H9 (cell line): ENCODE results near the gene ROM1. TPM values are rescaled to one million over a fixed set of nuclear protein-coding genes. Genes with fewer than 3 reads are reported as not detected.

Experiments
- DNase-seq: peaks from one replicate; pipeline ENCODE4 v3.0.0-alpha.2; 2017
- H2AFZ ChIP-seq: one replicate; pipeline ENCODE4 v1.6.1; 2013; ENCODE audit warnings: mild to moderate bottlenecking, low read length, control low read depth, moderate library complexity
- H2AK5ac ChIP-seq: 2 replicates; pipeline ENCODE4 v1.6.1; 2013; ENCODE audit warnings: low read length, control low read depth, mixed read lengths; ENCODE audit not compliant: insufficient read length
- H2BK120ac ChIP-seq: one replicate; pipeline ENCODE4 v1.6.1; 2013; ENCODE audit warnings: low read depth, mild to moderate bottlenecking, low read length, control low read depth, inconsistent platforms; ENCODE audit not compliant: poor library complexity, severe bottlenecking
- H2BK12ac ChIP-seq: 2 replicates; pipeline ENCODE4 v1.6.1; 2013; ENCODE audit warnings: low read length, control low read depth, mixed read lengths, low read depth; ENCODE audit not compliant: insufficient read length
- H2BK15ac ChIP-seq: 2 replicates; pipeline ENCODE4 v1.6.1; 2013; ENCODE audit warnings: low read depth, low read length, control low read depth
- H2BK20ac ChIP-seq: one replicate; pipeline ENCODE4 v1.6.1; 2013; ENCODE audit warnings: low read depth, mild to moderate bottlenecking, low read length, control low read depth, inconsistent platforms; ENCODE audit not compliant: poor library complexity, severe bottlenecking
- H2BK5ac ChIP-seq: 2 replicates; pipeline ENCODE4 v1.6.1; 2013; ENCODE audit warnings: low read length, control low read depth, mixed read lengths; ENCODE audit not compliant: insufficient read length
- H3K14ac ChIP-seq: 2 replicates; pipeline ENCODE4 v1.6.1; 2013; ENCODE audit warnings: low read length, control low read depth; ENCODE audit not compliant: insufficient read depth
- H3K18ac ChIP-seq: 2 replicates; pipeline ENCODE4 v1.6.1; 2013; ENCODE audit warnings: low read depth, mild to moderate bottlenecking, mixed read lengths, low read length, control low read depth; ENCODE audit not compliant: insufficient read length
- H3K23ac ChIP-seq: 2 replicates; pipeline ENCODE4 v1.6.1; 2013; ENCODE audit warnings: low read length, control low read depth, mixed read lengths, low read depth; ENCODE audit not compliant: insufficient read length
- H3K23me2 ChIP-seq: 2 replicates; pipeline ENCODE4 v1.6.1; 2013; ENCODE audit warnings: low read depth, mild to moderate bottlenecking, mixed read lengths, low read length, control low read depth; ENCODE audit not compliant: insufficient read length, poor library complexity, severe bottlenecking
- H3K27ac ChIP-seq: 2 replicates; pipeline ENCODE4 v1.5.1; 2013; ENCODE audit warnings: low read length, control low read depth, mixed read lengths, low read depth; ENCODE audit not compliant: insufficient read length
- H3K27me3 ChIP-seq: 2 replicates; pipeline ENCODE4 v1.6.1; 2013; ENCODE audit warnings: low read length, control low read depth, inconsistent platforms; ENCODE audit not compliant: insufficient read depth
- H3K4ac ChIP-seq: 2 replicates; pipeline ENCODE4 v1.6.1; 2013; ENCODE audit warnings: low read depth, mild to moderate bottlenecking, control low read depth, inconsistent platforms, low read length, moderate library complexity
- H3K4me1 ChIP-seq: 2 replicates; pipeline ENCODE4 v1.6.1; 2013; ENCODE audit warnings: low read length, control low read depth, inconsistent platforms; ENCODE audit not compliant: insufficient read depth
- H3K4me2 ChIP-seq: 2 replicates; pipeline ENCODE4 v1.6.1; 2013; ENCODE audit warnings: low read length, control low read depth, mixed read lengths; ENCODE audit not compliant: insufficient read length, insufficient read depth
- H3K56ac ChIP-seq: 2 replicates; pipeline ENCODE4 v1.6.1; 2013; ENCODE audit warnings: low read depth, mild to moderate bottlenecking, mixed read lengths, low read length, control low read depth; ENCODE audit not compliant: insufficient read length
- H3K79me1 ChIP-seq: 2 replicates; pipeline ENCODE4 v1.6.1; 2013; ENCODE audit warnings: low read depth, mild to moderate bottlenecking, moderate library complexity, low read length, control low read depth, inconsistent platforms; ENCODE audit not compliant: insufficient read depth, poor library complexity, severe bottlenecking
- H3K79me2 ChIP-seq: 2 replicates; pipeline ENCODE4 v1.6.1; 2013; ENCODE audit warnings: low read length, control low read depth, inconsistent platforms; ENCODE audit not compliant: insufficient read depth
- H3K9ac ChIP-seq: 2 replicates; pipeline ENCODE4 v1.6.1; 2013; ENCODE audit warnings: low read length, control low read depth, mixed read lengths; ENCODE audit not compliant: insufficient read length; ENCODE audit errors: extremely low read depth
- H3K9me3 ChIP-seq: one replicate; pipeline ENCODE4 v1.6.1; 2013; ENCODE audit warnings: low read depth, low read length, inconsistent platforms; ENCODE audit not compliant: control insufficient read depth
- H3T11ph ChIP-seq: one replicate; pipeline ENCODE4 v1.6.1; 2013; ENCODE audit warnings: mild to moderate bottlenecking, low read length, control low read depth, inconsistent platforms
- H4K20me1 ChIP-seq: one replicate; pipeline ENCODE4 v1.6.1; 2013; ENCODE audit not compliant: control insufficient read depth, insufficient read length, insufficient read depth
- H4K5ac ChIP-seq: 2 replicates; pipeline ENCODE4 v1.6.1; 2013; ENCODE audit warnings: low read depth, mild to moderate bottlenecking, mixed read lengths, low read length, control low read depth; ENCODE audit not compliant: insufficient read length
- H4K8ac ChIP-seq: replicated peaks from 2 replicates; pipeline ENCODE4 v1.6.1; 2013; ENCODE audit warnings: low read length, control low read depth, mixed read lengths, low read depth; ENCODE audit not compliant: insufficient read length
- H4K91ac ChIP-seq: 2 replicates; pipeline ENCODE4 v1.6.1; 2013; ENCODE audit warnings: low read depth, mild to moderate bottlenecking, moderate library complexity, mixed read lengths, low read length, control low read depth; ENCODE audit not compliant: insufficient read length
- H3K27ac Mint-ChIP-seq, 3 experiments: 2 replicates in 2 of 3; 3 replicates in 1 of 3; pipeline ENCODE4 v1.8.0; 2020 to 2021; ENCODE audit warnings: mixed read lengths in 3 of 3, mild to moderate bottlenecking in 1 of 3, moderate library complexity in 1 of 3
- H3K27me3 Mint-ChIP-seq: 2 replicates; pipeline ENCODE4 v1.8.0; 2021; ENCODE audit warnings: low read depth, mild to moderate bottlenecking, moderate library complexity, mixed read lengths
- H3K36me3 Mint-ChIP-seq, 3 experiments: 2 replicates in 2 of 3; 3 replicates in 1 of 3; pipeline ENCODE4 v1.8.0; 2020 to 2021; ENCODE audit warnings: low read depth in 3 of 3, mixed read lengths in 3 of 3; ENCODE audit not compliant: insufficient read depth in 1 of 3
- H3K4me1 Mint-ChIP-seq, 2 experiments: 2 replicates each; pipeline ENCODE4 v1.8.0; 2020; ENCODE audit warnings: mixed read lengths in 2 of 2
- H3K4me3 Mint-ChIP-seq, 2 experiments: 2 replicates in 1 of 2; 3 replicates in 1 of 2; pipeline ENCODE4 v1.8.0; 2020 to 2021; ENCODE audit warnings: mild to moderate bottlenecking in 2 of 2, mixed read lengths in 2 of 2, moderate library complexity in 1 of 2
- H3K9me3 Mint-ChIP-seq, 2 experiments: 2 replicates in 1 of 2; 3 replicates in 1 of 2; pipeline ENCODE4 v1.8.0; 2020; ENCODE audit warnings: mild to moderate bottlenecking in 2 of 2, mixed read lengths in 2 of 2, moderate library complexity in 1 of 2
- WGBS: extraction: QIAGEN DNeasy Blood & Tissue Kit; methylation state at CpG from one replicate; pipeline ENCODE4 v1.1.7; 2013; ENCODE audit warnings: missing lambda C conversion rate, low lambda C conversion rate, mixed read lengths; ENCODE audit not compliant: insufficient read length; ENCODE audit errors: extremely low coverage; 5-methylcytosine and 5-hydroxymethylcytosine counted together
- total RNA-seq: library from RNA; stranded (reverse); gene quantifications from 2 replicates; pipeline ENCODE4 v1.2.1, GENCODE V29; 2021
- TF ChIP-seq, protein P1 (sequence below): fragments of 200-600 bp; sonication (generic); conservative IDR thresholded peaks from 3 replicates; pipeline ENCODE4 v1.8.0; 2021; ENCODE audit warnings: antibody characterized with exemption, mild to moderate bottlenecking

The ROM1 gene
- total RNA-seq, 1 experiment from 2014 or later: 0.79 TPM

- H3K56ac ChIP-seq: no peak overlapping the region
- no peak overlapping the region for H2AK5ac ChIP-seq
- peak overlapping the region; percentile 98 for H3K4me2 ChIP-seq
- H3K14ac ChIP-seq: peak overlapping the region; percentile 31; the same call in 1 of the 2 replicates
- no peak overlapping the region for H2BK15ac ChIP-seq
- H4K5ac ChIP-seq: no peak overlapping the region
- H3K79me1 ChIP-seq: peaks cover 8% of the 10 kb centered on the region
- Mint-ChIP-seq H3K4me3 (peak overlapping the region; percentile 99 to 100), H3K36me3 (peaks cover 42 to 75% (median 67%) of the 10 kb centered on the region in 3 experiments), H3K27ac (peak overlapping the region; percentile 84 to 99 (median 95)), H3K4me1 (peaks cover 37 to 38% of the 10 kb centered on the region in 2 experiments), H3K27me3 (no peaks in the 10 kb centered on the region), H3K9me3 (no peaks in the 10 kb centered on the region)
- H2AFZ ChIP-seq: no peak overlapping the region
- DNase-seq: no peak
- H3K18ac ChIP-seq: peak overlapping the region; percentile 35
- no peak overlapping the region for H2BK20ac ChIP-seq
- no peak overlapping the region for H2BK5ac ChIP-seq
- H3K9ac ChIP-seq: peak overlapping the region; percentile 91
- H3K27me3 ChIP-seq: no peaks in the 10 kb centered on the region
- H4K8ac ChIP-seq: no peak overlapping the region
- TF ChIP-seq, protein P1, sequence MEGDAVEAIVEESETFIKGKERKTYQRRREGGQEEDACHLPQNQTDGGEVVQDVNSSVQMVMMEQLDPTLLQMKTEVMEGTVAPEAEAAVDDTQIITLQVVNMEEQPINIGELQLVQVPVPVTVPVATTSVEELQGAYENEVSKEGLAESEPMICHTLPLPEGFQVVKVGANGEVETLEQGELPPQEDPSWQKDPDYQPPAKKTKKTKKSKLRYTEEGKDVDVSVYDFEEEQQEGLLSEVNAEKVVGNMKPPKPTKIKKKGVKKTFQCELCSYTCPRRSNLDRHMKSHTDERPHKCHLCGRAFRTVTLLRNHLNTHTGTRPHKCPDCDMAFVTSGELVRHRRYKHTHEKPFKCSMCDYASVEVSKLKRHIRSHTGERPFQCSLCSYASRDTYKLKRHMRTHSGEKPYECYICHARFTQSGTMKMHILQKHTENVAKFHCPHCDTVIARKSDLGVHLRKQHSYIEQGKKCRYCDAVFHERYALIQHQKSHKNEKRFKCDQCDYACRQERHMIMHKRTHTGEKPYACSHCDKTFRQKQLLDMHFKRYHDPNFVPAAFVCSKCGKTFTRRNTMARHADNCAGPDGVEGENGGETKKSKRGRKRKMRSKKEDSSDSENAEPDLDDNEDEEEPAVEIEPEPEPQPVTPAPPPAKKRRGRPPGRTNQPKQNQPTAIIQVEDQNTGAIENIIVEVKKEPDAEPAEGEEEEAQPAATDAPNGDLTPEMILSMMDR: no peak
- H3K4me1 ChIP-seq: no peaks in the 10 kb centered on the region
- no peak overlapping the region for H4K91ac ChIP-seq
- H3K9me3 ChIP-seq: no peaks in the 10 kb centered on the region
- peaks cover 13% of the 10 kb centered on the region for H3K23me2 ChIP-seq
- H3K79me2 ChIP-seq: peaks cover 12% of the 10 kb centered on the region; the same call in 1 of the 2 replicates
- H3K4ac ChIP-seq: no peak overlapping the region
- no peak overlapping the region for H2BK12ac ChIP-seq
- WGBS: no CpG with 5 or more reads among the region's 33 CpGs
- no peak overlapping the region for H3K27ac ChIP-seq
- no peak overlapping the region for H3T11ph ChIP-seq
- no peak overlapping the region for H3K23ac ChIP-seq
- no peak overlapping the region for H2BK120ac ChIP-seq
- H4K20me1 ChIP-seq: no peaks in the 10 kb centered on the region
These were observed 38.5 kb upstream of the ROM1 start for GRCh38 chr11:62574363-62575071.
